ENCODE measurements around the gene NSUN4.

Gene NSUN4

GRCh38 chr1:46405724-46406123, 65.1 kb downstream of the NSUN4 start:
- no peak for ATAC-seq
- no peak for DNase-seq

GRCh38 chr1:46406881-46407608, 66.4 kb downstream of the NSUN4 start:
- DNase-seq (no peak), ATAC-seq (no peak)

GRCh38 chr1:46407636-46408035, 67.0 kb downstream of the NSUN4 start:
- no peak for ATAC-seq
- DNase-seq: no peak

- no peak for ATAC-seq
- DNase-seq: no peak
Measured at GRCh38 chr1:46408356-46409062, 67.9 kb downstream of the NSUN4 start.

- ATAC-seq (no peak), DNase-seq (no peak)
Measured at GRCh38 chr1:46409063-46409372, 68.4 kb downstream of the NSUN4 start.

GRCh38 chr1:46410156-46411009, 69.8 kb downstream of the NSUN4 start:
- no peak for DNase-seq

GRCh38 chr1:46411010-46411405, 70.4 kb downstream of the NSUN4 start:
- ATAC-seq (no peak), DNase-seq (no peak)

More at GRCh38 chr1:46410156-46411009, 69.8 kb downstream of the NSUN4 start:
- ATAC-seq: no peak

Measured in stimulated activated naive CD8-positive, alpha-beta T cell treated with anti-CD3 and anti-CD28 coated beads, Interleukin-15, Interleukin-2, amounts not matched to agents 100 U/mL and 50 U/mL, for 24 hours (primary cell).